GM18873 (cell line): ENCODE results near the gene ASPDH.
"Not testable (repeated sequence)": the region's sequence is repeated elsewhere in the genome, so short reads cannot be mapped to it uniquely, and the experiment has no call there.

Experiments used
- ATAC-seq: cut with Tn5 transposase; IDR thresholded peaks from one replicate; pipeline ENCODE4 v1.9.1; 2021; ENCODE audit warnings: mild to moderate bottlenecking, moderate library complexity, moderate number of reproducible peaks; ENCODE audit not compliant: unreplicated experiment, low FRiP score

The ASPDH gene

DNA sequence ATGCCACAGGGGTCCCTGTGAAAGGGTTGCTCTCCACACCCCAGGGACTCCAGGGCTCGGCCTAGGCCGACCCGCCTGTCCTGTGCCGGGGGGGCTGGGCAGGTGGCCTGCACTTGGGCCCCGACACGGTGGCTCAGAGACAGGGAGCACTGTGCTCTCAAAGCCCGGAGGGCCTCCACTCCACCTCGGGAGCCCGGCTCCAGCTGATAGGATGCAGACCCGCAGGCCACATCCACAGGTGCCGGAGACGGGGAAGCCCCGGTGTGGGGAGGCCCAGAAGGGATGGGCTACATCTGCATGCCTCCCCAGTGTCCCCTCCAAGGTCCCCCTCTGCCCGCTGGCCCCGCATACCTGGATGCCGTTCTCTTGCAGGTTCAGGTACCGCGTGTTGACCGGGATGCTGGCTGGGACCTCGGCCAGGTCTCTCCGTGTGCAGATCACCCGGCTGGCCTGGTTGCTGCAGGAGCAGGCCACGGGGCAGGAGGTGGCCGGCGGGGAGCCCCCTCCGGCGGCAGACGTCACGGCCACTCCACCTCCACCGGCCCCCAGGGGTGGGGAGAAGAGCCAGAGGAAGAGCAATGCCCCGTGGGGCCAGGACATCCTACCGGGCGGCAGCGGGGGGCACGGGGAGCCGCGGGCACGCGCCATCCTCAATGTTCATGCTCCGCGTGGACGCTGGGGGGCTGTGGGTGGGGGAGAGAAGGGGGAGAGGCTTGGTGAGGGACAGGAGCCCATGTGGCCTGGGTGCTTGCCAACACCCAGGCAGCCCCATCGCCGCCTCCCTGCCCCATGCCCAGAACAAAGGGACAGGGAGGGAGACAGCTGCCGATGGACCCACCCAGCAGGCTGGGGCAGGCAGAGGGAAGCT is 34.7 kb upstream of the ASPDH start:
- no peak for ATAC-seq

DNA sequence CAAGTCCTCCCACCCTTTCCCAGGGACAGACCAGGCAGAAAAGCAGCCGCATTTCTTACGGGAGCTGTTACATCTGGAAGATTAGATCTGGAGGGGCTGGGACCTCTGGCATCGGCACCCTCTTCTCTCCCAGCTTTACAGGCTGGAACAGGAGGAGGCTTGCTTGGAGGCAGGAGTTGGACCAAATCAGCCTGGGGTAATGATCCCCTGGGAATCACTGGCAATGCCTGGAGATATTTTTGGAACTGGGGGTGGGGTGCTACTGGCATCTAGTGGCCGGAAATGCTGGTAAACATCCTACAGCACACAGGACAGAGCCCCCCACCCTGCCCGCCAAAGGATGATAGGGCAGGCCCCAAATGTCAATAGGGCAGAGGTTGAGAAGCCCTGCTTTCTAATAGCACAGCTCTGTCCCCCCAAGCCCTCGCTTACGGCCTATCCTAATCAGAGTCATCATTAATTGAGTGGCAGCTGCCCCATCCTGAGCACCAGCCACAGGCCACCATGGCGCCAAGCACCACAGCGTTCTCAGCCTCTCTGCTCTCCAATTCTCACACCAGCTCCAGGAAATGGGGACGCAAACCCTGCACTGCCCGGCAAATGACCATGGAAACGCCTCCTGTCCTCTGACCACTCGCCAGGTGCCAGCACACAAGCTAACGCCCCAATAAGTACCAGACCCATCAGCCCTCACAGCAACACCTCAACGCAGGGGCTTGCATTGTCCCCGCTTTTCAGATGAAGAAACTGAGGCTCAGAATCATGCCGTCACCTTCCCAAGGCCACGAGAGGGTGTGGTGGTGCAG is 33.9 kb upstream of the ASPDH start:
- no peak for ATAC-seq

DNA sequence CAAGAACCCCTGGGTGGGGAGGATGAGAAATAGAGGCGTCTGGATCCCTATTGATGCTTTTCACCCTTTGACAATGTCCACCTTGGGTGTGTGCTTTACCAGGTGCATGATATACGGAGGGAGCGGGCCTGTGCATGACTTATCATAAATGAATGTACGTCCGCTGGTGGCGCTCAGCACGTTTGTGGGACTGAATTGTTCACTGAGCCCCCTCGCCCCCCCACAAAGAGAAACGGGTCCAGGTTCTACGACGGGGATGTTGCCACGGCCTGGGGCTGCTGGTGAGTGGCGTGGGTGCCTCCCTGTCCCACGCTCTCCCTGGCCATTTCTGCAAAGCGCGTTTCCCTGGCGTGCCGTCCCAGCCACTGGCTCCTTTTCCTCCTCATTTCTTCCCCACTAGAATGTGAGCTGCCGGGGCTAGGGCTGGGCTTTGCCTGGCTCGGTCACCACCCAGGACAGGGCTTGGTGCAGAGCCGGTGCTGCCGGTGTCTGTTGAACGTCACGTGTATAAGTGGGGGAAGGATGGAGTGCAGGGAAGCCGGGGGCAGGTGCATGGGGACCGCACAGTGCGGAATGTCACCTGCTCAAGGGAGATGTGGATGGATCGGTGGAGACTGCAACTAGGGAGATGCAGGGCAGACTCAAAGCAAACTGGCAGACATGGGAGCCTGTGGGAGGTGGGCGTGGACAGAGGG is 33.0 kb upstream of the ASPDH start:
- ATAC-seq, result no peak

DNA sequence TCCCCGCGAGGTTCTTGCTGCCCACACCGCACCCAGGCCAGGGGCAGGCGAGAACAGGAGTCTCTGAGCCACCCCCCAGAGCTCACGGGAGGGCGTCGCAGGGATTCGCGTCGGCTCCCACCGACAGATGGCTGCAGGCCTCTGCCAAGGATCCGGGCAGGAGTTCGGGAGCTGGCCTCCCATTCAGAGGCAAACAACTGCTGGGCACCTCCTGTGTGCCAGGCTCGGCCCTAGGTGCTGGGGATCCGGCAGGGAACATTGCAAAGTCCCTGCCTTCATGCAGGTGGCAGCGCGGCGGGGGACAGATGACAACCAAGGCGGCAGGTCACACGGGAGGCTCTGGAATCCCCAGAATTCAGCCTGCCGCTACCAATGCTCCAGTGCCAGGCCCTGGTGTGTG is 29.2 kb upstream of the ASPDH start:
- ATAC-seq, result no peak

DNA sequence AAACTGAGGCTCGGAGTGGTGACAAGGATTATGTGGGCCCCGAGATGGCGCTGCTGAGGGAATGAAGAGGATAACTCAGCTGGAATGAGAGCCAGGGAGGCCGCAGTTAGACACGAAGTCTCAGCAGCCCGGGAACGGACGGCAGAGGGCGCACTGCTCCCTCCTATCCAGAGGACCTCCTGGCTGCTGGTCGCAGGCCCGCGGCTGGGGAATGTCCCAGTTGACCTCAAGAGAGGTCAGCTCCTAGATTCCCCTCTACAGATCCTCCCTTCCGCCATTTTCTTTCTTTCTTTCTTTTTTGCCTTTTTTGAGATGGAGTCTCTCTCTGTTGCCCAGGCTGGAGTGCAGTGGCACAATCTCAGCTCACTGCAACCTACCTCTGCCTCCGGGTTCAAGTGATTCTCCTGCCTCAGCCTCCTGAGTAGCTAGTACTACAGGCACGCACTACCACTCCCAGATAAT is 24.1 kb upstream of the ASPDH start:
- no peak for ATAC-seq

DNA sequence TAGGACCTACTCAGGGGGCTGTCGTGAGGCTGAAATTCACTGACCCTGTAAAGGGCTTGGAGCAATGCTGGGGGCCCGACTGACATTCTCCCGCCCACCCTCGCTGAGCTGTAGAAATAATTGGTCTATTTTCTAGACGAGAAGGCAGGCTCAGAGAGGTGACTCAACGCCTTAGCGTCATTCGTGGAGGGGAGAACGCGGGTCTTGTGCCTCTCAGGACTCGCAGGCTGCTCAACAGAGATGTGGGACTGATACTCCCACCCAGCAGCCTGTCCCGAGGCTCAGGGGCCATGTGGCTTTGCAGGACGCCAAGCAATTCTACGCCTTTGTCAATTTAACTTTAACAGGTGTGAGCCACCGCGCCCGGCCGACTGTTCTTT is 23.6 kb upstream of the ASPDH start:
- ATAC-seq, result no peak

DNA sequence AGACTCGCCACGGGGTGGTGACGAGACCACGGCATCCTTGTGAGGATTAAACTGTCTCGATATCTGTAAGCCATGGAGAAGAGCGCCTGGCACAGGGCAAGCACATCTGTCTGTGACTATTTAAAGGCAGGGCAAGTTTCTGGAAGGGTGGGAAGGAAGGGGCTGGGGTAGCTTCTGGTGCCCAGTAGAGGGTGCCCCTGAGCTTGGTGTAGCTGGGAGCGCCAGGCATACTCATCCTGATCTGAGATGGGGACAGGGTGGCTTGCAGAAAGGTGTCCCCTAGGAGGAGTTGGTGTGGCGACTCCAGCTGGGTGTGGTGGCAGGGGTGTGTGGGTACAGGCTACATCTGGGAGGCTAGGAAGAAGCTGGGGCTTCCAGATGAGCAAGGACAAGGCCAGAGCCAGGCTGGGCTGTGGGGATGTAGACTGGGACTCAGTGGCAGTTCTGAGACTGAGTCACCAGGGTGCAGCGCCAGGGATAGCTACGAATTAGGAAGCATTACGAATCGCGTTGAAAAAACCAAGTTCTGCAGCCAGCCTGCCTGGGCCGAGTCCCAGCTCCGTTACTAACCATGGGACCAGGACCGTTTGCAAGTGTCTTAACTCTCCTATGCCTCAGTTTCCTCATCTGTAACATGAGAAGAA is 23.1 kb upstream of the ASPDH start:
- ATAC-seq, result no peak

DNA sequence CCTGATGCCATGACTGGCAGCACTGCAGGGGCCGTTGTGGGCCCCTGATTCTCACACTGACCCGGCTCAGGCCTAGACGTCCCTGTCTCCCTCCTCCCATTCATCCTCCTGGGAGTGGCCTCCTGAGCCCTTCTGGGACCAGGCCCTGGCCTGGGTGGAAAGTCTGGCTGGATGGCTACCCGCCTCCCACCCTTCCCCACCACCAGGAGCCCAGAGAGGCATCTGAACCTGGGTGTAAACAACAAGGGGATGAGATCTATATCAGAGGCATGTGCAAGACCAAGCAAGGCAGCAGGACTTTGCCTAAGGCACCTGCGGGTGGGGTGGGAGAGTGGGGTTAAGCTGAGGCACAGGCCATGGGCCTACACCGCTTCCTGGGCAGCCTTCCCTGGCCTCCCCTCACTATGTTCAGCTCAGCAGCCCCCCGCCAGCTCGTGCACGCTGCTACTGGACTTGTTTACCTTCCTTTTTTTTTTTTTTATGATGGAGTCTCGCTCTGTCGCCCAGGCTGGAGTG is 22.0 kb upstream of the ASPDH start:
- no peak for ATAC-seq

DNA sequence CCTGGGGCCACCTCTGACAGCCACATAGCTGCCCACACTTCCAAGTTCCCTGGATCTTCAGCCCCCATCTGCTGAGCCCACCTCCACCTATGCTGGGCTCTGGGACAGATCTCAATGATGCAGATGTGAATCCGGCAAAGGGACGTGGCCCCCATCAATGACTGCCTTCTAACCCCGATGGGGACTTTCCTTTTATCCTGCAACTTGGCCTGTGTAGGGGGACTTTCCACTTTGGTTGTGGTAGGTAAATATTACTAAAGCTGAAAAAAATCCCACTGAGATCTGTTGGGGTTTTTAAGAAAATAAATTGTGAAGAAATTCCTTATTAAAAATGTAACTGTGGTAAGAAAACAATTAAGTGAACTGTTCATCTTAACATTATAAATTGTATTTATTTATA is 20.8 kb upstream of the ASPDH start:
- ATAC-seq, result no peak

DNA sequence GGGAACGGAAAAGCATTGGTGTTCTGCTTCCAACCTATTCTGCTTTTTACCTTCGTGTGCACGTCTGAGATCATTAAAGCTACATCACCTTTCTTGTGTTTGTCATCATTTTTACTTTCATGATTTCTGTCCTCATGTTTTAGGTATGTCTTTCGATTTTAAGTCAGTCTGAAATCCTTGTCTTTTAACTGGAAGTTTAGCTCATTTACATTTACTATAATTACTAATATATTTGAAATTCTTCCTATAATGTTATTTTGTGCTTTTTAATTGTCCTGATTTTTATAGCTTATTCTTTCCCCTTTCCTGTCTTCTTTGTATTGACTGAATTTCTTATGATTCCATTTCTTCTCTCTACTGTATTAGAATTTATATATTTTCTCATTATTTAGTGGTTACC is 19.2 kb upstream of the ASPDH start:
- no peak for ATAC-seq

DNA sequence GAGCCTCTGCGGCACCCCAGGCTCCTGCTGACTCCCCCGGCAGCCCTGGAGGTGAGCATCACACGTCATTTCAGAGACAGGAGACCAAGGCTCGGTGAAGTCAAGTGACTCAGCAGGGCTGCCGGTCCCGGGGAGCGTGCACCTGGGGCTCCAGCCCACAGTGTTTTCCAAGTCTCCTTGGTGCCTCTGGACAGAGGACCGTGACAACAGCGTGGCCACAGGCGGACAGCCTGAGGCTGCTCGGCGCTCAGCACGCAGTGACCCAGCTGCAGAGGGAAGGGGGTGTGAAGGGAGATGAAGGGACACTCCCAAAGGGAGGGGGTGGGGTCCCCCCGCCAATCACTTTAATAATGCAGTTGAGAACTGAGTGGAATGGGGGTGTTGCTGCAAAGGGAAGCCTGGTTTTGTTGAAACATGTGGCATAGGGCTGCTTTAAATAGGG is 17.5 kb upstream of the ASPDH start:
- ATAC-seq, result no peak

DNA sequence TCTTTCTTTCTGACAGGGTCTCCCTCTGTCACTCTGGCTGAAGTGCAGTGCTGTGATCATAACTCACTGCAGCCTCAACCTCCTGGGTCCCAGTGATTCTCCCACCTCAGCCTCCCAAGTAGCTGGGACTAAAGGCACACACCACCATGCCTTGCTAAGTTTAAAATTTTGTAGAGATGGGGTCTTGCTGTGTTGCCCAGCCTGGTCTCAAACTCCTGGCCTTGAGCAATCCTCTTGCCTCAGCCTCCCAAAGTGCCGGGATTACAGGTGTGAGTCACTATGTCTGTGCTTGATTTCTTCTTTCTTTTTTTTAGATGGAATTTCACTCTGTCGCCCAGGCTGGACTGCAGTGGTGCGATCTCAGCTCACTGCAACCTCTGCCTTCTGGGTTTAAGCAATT is 14.3 kb upstream of the ASPDH start:
- ATAC-seq, result not testable (repeated sequence)

DNA sequence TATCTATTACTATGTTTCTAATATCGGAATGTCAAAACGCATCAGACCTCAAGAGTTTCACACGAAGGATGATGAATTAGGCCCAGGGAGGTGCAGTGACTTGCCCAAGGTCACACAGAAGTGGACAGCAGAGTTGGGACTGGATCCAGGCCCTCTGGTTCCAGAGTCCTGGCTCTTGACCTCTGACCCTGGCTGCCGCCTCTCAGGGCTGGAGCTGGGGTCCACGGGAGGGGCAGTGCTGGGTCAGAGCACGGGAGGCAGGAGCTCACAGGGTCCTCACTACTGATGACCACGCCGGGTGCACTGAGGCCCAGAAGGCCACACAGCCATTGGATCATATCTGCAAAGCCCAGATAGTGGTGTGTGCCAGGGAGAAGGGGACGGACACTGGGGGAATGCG is 9.2 kb upstream of the ASPDH start:
- ATAC-seq, result no peak

DNA sequence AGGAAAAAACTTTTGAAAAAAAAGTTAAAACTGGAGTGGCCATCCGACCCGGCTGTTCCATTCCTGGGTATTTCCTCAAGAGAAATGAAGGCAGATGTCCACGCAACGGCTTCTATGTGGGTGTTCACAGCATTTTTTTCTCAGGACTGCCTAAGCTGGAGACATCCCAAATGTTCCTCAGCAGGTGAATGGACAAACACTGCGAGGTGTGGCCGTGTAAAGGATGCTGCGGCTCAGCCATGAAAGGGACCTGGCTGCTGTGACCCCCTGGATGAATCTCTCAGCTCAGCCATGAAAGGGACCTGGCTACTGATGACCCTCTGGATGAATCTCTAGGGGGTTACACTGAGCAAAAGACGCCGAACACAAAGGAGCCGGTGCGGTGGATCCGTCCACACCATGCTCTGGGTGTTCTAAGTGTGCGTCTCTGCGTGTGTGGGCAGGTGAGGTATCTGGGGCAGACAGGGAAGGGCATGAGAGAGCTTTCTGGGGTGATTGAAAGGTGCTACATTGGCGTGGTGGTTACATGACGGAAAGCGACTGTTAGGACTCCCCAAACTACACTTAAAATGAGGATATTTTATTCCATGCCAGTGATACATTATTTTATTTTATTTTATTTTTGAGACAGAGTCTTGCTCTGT is 7.2 kb upstream of the ASPDH start:
- no peak for ATAC-seq

DNA sequence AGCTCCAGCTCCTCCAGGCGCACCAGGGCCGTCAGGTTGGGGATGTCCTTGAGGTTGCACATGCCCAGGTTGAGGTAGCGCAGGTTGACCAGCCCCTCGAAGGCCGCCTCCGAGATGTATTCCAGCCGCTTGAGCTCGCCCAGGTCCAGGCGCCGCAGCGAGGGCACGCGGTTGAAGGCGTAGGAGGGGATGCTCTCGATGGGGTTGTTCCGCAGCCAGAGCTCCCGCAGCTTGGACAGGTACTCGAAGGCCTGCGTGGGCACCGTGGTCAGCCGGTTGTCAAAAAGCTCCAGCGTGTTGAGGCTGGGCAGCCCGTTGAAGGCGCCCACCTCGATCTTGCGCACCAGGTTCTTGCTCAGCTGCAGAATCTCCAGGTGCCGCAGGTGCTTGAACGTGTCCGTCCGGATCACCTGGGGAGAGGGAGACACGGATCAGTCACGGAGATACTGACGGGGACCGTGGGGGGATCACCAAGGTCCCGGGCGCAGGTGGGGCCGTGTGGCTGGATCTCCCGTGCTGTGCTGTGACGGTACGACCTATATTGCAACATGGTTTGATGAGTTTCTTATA is 5.4 kb upstream of the ASPDH start:
- ATAC-seq, result no peak

DNA sequence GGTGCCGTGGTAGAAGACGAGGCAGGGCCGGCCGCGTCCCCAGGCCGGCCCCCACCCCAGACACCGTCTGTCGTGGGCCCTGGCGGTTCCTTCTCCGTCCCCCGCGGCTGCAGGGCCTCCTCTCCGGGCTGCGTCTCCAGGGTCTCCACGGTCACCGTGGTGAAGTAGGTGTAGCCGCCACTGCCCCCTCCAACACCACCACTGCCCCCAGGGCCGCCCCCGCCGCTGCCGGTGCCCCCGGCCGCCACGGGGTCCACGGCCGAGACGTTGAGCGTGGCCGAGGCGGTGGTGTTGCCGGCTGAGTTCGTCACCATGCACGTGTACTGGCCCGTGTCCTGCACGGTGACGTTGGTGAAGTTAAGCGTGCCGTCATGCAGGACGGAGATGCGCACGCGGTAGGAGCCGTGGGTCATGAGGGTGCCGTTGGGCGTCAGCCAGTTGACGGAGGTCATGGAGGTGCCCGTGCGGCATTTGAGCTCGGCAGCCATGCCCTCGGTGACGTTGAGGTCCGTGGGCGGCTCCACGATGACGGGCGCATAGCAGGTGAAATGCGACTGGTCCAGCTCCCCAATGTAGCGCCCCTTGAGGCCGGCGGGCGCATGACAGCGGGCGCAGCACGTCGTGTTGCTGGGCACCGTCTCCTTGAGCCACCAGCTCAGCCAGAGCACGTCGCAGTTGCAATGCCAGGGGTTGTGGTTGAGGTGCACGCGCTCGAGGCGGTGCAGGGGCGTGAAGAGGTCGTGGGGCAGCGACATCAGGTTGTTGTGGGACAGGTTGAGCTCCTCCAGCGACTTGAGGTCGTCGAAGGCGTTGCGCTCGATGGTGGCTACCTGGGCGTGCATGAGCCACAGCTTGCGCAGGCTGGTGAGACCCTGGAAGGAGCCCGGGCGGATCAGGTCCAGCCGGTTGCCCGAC is 4.6 kb upstream of the ASPDH start:
- no peak for ATAC-seq

DNA sequence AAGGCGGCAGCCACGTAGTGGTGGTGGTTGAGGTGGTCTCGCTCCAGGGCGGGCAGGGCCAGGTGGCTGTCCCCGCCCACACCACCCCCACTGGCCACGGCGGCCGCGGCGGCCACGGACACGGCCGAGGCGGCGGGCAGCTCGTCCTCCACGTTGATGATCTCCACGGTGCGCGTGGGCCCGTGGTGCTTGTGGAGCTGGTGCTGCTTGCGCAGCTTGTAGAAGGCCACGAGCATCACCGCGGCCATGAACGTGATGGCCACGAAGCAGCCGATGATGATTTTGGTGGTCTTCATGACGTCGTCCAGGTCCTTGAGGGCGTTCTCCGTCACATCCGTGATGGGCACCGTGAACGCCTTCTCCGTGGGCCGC is 4.0 kb upstream of the ASPDH start:
- no peak for ATAC-seq

DNA sequence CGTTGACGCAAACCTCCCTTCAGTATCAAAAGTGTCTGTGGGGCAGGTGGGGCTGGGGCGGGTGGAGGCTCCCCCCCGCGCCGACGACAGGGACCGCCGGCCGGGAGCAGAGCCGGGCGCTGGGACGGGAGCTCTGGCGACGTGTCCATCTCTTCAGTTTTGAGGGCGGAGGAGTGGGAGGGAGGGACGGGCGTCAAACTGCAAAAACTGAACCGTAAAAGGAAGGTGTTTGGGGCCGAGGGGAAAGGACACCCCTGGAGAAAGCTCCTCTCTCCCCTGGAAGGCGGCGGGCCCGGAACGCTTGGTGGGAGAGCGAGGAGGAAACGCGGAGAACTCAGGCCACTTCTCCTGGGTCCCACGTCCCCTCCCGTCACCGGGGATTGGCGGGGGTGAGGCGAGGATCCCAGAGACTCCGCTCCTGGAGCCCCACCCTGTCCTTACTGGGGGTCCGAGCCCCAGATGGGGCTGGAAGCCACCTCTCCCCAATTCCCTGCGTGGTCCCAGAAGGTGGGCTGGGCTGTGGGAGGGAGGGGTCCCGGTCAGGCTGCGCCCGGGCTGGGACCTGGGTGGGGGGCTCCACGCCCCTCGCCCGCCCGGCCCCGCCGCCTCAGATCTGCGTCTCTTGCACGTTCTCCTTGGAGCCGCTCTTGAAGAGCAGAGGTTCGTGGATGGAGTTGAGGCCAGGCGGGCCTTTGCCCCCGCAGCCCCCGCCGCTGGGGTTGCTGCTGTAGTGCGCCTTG is 3.4 kb upstream of the ASPDH start:
- no peak for ATAC-seq
